ENCODE data around the gene KCND2.

The KCND2 gene

DNA sequence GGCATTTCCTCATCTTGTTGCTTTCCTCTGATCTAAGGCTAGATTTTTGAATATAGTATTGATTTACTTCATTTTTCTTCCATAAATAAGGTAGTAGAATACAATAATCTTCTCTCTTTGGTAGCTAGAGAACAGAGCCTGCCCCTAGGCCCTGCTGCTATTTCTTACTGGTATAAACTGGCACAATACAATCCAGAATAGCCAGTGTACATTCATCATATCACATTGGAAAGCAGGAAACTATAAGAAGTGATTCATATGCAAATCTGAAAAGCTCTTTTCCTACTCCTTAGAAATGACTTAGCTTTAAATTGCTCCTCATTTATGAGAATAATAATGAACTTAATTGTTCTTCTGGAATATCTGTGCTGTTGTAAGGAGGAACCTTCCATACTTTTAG, 100.2 kb downstream of the KCND2 start:
- TF ChIP-seq, protein P1, sequence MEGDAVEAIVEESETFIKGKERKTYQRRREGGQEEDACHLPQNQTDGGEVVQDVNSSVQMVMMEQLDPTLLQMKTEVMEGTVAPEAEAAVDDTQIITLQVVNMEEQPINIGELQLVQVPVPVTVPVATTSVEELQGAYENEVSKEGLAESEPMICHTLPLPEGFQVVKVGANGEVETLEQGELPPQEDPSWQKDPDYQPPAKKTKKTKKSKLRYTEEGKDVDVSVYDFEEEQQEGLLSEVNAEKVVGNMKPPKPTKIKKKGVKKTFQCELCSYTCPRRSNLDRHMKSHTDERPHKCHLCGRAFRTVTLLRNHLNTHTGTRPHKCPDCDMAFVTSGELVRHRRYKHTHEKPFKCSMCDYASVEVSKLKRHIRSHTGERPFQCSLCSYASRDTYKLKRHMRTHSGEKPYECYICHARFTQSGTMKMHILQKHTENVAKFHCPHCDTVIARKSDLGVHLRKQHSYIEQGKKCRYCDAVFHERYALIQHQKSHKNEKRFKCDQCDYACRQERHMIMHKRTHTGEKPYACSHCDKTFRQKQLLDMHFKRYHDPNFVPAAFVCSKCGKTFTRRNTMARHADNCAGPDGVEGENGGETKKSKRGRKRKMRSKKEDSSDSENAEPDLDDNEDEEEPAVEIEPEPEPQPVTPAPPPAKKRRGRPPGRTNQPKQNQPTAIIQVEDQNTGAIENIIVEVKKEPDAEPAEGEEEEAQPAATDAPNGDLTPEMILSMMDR (IDR thresholded peaks at IDR 0.05; ENCODE audit: control insufficient read depth, extremely low read depth, insufficient read depth): no peak
- no peak for DNase-seq (ENCODE audit: low read depth)
- no peak overlapping the region for H3K4me3 ChIP-seq (ENCODE audit: low read depth, low read length)

DNA sequence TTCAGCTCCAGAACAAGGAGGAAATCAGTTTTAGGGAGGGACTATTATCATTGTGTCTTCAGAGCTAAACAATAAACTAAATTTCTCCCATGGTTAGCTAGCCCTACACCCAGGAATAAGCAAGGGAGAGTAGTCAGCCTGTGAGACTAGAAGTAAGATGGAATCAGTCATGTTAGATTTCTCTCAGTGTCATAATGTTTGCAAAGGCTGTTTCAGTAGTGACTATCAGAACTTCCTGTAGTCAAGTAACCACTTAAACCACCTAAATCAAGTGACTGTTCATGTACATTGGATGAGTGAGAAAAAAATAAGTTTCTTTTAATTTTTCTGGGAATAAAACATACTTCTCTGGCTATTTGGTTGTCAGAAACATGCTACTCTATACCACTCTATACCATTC, 121.6 kb downstream of the KCND2 start:
- DNase-seq (ENCODE audit: low read depth): no peak
- TF ChIP-seq, protein P1 (IDR thresholded peaks at IDR 0.05; ENCODE audit: control insufficient read depth, extremely low read depth, insufficient read depth): no peak
- no peak overlapping the region for H3K4me3 ChIP-seq (ENCODE audit: low read depth, low read length)

DNA sequence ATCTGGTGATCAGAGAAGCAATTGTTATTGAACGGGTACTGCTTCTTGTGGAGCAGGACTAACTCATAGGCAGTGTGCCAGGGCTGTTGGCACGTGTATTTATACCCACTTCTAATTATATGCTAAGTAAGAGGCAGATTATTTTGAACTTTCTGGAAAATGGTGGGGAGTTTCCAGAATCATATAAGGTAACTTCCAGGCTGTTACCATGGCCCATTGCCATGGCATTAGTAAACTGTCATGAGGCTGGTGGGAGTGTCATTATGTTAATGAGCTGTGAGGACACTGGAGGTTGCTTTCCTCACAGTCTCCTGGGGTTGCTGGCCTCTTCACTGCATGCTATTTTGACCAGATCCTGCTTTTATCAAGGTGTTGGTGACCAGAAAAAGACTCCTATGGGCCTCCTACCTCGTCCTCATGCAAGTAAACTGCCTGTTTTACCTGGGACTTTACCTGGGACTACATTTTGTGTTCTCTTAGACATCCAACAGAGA, 122.6 kb downstream of the KCND2 start:
- no peak overlapping the region for H3K4me3 ChIP-seq (ENCODE audit: low read depth, low read length)
- TF ChIP-seq, protein P1 (IDR thresholded peaks at IDR 0.05; ENCODE audit: control insufficient read depth, extremely low read depth, insufficient read depth): no peak
- no peak for DNase-seq (ENCODE audit: low read depth)

DNA sequence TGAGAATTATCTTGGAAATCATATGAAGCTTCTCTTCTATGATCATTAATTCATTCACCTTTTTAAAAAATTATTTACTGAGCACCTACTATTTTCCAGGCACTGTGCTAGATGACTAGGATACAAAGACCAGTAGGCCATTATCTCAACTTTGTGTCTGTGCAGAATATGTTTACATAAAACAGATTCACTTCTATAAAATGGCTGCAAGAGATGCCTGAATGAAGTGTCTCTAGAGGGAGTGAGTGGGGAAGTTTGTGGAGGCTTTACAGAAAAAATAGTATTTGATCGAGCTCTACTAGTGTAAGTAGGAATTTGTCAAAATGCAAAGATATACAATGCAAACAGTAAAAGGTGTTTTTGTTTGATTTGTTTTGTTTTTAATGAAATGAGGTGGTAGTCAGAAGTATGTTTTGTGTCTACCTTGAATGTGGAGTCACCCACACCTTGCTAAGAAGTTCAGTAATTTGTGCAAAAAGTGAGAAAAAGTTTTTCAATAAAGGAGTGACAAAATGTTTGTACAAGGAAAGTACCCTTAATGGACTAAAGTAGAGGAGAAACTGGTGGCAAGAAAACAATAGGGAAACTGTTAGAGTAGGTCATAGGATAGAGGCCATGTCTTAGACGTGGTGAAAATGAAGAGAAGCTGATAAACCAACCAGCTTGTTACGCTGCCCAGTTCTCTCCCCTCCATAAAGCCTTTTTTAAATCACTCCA, 125.5 kb downstream of the KCND2 start:
- no peak overlapping the region for H3K4me3 ChIP-seq (ENCODE audit: low read depth, low read length)
- DNase-seq (ENCODE audit: low read depth): no peak
- TF ChIP-seq, protein P1 (IDR thresholded peaks at IDR 0.05; ENCODE audit: control insufficient read depth, extremely low read depth, insufficient read depth): no peak

DNA sequence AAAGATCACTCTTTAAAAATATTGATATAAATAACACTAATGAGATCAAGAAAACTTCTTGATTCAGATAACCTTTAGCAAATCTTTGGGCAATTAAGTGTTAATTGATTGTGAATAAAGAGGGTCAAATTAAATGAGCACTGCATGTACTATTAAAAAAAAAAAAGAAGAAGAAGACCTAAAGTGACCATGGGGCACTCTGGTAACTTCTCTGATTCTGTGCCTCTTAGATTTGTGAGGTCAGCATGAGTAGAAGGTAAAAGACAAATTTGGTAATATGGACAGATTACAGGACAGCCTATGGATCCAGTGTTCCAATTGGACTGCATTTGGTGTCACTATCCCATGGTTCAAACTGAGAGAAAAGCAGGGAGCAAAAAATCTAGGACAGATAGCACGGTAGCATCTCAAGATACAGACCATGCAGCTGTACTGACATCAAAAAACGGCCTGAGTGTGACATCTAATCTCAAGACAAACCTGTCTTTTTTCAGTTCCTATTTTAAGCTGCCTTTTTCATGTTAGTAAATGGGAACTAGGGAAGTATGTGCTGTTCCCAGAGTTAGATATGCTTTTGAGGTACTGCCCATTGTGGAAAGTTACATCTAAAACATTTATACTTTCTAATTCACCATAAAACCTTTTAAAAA, 128.0 kb downstream of the KCND2 start:
- H3K4me3 ChIP-seq (ENCODE audit: low read depth, low read length): no peak overlapping the region
- TF ChIP-seq, protein P1 (IDR thresholded peaks at IDR 0.05; ENCODE audit: control insufficient read depth, extremely low read depth, insufficient read depth): no peak
- no peak for DNase-seq (ENCODE audit: low read depth)

DNA sequence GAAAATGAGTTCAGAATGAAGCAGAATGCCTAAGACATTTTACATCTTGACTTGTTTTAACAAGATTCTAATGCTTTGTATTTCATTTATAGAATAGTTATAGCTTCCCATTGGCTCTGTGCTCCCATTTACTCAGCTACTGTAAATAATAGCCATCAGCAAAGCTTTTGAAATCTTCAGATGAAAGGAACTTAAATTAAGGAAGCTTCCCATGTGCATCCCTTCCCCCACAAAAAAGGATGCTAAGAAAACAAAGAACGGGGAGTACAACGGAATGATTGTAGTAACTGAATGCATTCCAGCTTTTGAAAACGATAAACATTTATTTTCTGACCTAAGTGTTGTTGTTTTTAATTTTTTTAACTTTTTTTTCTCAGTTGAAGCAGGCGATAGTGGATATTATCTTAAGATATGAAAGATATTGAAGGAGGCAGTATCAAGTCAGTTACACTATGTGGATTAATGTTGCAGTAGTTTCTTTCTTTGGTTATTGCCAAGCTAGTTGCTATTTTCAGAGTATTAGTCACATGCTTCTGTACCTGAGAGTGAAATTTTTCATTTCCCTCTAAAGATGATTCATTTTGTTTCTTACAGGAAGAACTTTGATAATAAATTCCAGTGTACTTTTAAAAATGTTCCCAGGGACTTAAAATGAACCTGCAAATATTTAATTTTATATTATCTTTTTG, 129.2 kb downstream of the KCND2 start:
- DNase-seq (ENCODE audit: low read depth): no peak
- TF ChIP-seq, protein P1 (IDR thresholded peaks at IDR 0.05; ENCODE audit: control insufficient read depth, extremely low read depth, insufficient read depth): no peak
- H3K4me3 ChIP-seq (ENCODE audit: low read depth, low read length): no peak overlapping the region

All from LNCaP clone FGC (cell line).